Stimulated activated CD8-positive, alpha-beta memory T cell treated with anti-CD3 and anti-CD28 coated beads, Interleukin-7, amount 100 ng/mL, for 4 hours (primary cell): ENCODE results near the gene PDXK.
"Not testable (repeated sequence)": the region's sequence is repeated elsewhere in the genome, so short reads cannot be mapped to it uniquely, and the experiment has no call there.

Experiments used
- DNase-seq, 2 donors: peaks; one replicate each; pipeline ENCODE4 v3.0.0-alpha.2; 2020; ENCODE audit warnings: low read depth in 2 of 2

PDXK gene

DNA sequence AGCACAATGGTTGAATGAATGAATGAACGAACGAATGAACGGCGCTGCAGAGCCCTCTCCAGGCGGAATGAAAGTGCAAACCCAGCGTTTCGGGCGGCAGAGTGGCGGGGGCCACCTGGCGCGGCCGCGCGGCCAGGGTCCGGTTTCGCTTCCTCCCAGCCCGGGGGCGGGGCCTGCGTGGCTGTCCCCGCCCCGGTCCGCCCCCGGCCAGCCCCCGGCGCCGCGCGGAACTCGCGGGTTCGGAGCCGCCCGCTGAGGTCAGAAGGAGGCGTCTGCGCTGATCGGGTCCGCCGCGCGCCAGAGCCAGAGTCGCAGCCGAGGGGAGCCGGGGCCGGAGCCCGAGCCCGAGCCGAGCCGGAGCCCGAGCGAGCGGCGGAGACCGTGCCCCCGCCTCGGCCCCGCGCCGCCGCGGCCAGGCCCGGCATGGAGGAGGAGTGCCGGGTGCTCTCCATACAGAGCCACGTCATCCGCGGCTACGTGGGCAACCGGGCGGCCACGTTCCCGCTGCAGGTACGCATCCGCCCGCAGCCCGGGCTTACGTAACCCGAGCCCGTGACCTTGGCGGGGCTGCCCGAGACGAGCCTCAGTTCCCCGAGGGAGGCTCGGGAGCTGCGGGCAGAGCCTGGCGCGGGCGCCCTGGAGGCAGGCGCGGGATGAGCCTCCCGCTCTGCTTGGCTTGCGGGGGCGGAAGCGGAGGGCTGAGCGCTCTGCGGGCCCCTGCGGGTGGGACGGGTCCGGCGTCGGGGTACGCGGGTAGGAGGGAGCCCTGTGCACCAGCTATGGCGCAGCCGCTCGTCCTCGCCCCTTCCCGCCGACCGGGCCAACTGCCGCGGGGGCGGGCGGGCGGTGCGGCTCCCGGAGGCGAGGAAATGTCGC is at the start of gene PDXK:
Gene PDXK, plus strand, starts transcription at position 258 of the 876 bp plus-strand sequence. Its CDS starts 166 bp downstream, at position 424.
- DNase-seq, result peak; percentile 42 to 77

DNA sequence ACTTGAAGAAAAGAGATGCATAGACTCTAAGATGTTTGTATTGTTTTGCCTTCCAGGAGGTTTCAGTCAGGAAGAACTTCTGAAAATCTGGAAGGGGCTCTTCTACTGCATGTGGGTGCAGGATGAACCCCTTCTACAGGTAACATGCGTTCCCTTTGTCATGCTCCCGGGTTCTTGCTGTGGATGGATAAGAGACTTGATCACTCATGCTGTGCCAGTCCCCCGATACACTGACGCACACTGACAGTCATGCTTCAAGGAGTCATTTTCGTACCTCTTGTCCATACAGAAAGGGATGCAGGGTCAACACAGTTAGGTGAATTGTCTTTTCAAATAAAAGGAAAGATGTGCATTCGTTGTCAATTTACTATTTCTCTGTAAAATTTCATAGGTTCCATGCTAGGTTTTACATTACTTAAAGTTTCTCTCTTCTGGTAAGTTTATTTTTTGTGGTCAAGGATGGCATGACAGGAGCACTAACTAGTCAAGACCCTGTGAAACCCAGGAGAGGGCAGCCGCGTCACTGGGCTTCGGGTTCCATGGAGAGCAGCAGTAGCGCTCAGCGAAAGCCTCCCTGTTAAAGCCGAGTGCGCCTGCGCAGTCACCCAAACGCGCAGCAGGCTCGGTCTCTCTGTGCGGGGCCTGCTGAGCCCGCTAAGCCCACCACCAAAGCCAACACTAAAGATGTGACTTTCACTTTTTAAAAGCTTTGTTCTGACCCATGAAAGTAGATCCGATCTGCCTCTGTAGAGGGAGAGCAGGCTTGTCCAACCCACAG is 48.9 kb upstream of the PDXK start:
- no peak for DNase-seq

DNA sequence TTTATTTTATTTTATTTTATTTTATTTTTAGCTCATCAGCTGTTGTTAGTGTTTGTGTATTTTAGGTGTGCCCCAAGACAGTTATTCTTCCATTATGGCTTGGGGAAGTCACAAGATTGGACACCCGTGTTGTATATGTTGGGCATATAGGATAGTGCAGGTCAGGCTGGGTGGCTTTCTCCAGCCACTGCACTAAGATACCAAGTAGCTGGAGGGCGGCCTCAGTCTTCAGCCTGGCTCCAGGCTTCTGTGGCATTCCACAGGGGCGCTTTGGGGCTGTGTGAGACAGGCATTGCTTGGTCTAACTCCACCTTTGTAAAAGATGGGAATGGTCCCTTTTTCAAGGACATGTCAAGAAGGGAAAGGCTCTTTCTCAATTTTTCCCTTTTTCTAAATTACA is 43.1 kb upstream of the PDXK start:
- DNase-seq, result no peak

- DNase-seq, result no peak
These were observed 42.5 kb upstream of the PDXK start for GRCh38 chr21:43676391-43676790.

GRCh38 chr21:43679951-43680350 is 39.0 kb upstream of the PDXK start:
- DNase-seq, result no peak

- not testable (repeated sequence) for DNase-seq
These were observed 38.5 kb upstream of the PDXK start for GRCh38 chr21:43680421-43680820.

GRCh38 chr21:43681650-43682049 is 37.3 kb upstream of the PDXK start:
- DNase-seq, result no peak

DNA sequence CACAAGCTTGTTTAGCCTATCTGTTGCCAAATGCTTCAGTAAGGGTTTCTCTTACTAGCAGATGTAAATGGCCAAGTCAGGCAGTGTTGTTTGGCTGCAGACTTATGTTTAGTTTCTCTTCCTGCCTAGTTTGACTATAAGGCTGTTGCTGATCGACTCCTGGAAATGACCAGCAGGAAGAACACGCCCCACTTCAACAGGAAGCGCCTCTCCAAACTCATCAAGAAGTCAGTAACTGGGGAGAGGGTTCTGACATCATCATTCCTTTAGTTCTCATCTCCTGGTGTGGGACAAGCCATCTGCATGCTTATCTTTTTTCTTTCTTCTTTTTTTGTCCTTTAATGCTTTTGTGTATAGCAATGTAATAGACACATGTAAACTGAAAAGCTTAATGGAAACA is 34.5 kb upstream of the PDXK start:
- no peak for DNase-seq

- no peak for DNase-seq
These were observed 31.9 kb upstream of the PDXK start for GRCh38 chr21:43686811-43687565.

DNA sequence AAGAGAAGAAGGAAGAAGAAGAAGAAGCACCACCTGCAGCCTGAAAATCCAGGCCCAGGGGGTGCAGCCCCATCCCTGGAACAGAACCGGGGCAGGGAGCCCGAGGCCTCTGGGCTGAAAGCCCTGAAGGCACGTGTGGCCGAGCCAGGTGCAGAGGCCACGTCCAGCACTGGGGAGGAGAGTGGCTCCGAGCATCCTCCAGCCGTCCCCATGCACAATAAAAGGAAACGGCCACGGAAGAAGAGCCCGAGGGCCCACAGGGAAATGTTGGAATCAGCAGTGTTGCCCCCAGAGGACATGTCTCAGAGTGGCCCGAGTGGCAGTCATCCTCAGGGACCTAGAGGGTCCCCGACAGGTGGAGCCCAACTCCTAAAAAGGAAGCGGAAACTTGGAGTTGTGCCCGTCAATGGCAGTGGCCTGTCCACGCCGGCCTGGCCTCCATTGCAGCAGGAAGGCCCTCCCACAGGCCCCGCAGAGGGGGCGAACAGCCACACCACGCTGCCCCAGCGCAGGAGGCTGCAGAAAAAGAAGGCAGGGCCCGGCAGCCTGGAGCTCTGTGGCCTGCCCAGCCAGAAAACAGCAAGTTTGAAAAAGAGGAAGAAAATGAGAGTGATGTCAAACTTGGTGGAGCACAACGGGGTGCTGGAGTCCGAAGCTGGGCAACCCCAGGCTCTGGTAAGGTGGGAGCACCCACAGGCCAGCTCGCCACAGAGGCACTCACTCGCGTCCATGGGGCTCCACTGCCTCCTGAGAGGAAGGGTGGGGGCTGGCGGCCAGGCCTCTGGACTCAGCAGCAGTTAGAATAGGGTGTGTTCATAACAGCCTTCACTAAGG is 31.1 kb upstream of the PDXK start:
- no peak for DNase-seq

- DNase-seq, result no peak
These were observed 30.0 kb upstream of the PDXK start for GRCh38 chr21:43688906-43689305.

DNA sequence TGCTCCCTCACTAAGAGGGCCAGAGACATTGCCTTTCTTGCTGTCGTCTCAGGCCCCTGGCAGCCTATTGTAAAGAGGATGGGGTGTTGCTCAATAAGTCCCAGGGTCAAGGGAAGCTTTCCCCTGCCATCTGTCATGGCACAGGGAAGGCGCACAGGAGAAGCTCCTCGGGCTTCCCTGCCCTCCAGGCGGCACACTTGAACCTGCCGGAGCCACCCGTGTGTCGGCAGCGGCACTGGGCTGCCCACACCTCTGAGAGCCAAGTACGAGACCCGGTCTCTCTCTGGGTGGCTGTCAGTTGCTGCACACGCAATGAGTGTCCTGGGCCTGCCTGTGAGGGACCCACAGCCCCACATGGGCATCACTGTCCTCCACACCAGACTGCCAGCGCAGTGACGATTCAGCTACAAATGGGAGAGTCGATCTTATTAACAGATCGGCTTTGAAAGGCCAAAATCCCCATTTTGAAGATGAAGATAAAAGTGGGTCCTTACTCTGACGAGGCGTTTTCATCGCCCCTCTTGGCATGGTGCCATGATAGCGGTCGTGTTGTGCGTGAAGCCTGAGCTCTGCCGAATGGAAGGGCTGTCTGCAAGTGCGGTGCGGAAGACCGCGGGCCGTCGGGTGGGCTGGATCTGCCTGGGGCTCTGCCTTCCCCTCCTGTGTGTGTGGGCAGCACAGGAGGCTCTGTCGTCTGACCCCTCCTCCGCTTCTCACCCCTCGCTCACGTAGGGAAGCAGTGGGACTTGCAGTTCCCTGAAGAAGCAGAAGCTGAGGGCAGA is 29.2 kb upstream of the PDXK start:
- no peak for DNase-seq

- no peak for DNase-seq
These were observed 28.6 kb upstream of the PDXK start for GRCh38 chr21:43690346-43690745.

- no peak for DNase-seq
These were observed 27.7 kb upstream of the PDXK start for GRCh38 chr21:43691086-43691795.

- no peak for DNase-seq
These were observed 27.1 kb upstream of the PDXK start for GRCh38 chr21:43691801-43692200.

GRCh38 chr21:43692949-43693348 is 26.0 kb upstream of the PDXK start:
- DNase-seq, result no peak

GRCh38 chr21:43693981-43694380 is 24.9 kb upstream of the PDXK start:
- DNase-seq, result no peak

- DNase-seq, result no peak
These were observed 24.4 kb upstream of the PDXK start for GRCh38 chr21:43694437-43695079.

- no peak for DNase-seq
These were observed 22.7 kb upstream of the PDXK start for GRCh38 chr21:43696214-43696613.
